ENCODE results near the gene CLCNKA.
A peak's percentile ranks its signal among the peaks of the same experiment; 100 is the strongest.

Gene CLCNKA

DNA sequence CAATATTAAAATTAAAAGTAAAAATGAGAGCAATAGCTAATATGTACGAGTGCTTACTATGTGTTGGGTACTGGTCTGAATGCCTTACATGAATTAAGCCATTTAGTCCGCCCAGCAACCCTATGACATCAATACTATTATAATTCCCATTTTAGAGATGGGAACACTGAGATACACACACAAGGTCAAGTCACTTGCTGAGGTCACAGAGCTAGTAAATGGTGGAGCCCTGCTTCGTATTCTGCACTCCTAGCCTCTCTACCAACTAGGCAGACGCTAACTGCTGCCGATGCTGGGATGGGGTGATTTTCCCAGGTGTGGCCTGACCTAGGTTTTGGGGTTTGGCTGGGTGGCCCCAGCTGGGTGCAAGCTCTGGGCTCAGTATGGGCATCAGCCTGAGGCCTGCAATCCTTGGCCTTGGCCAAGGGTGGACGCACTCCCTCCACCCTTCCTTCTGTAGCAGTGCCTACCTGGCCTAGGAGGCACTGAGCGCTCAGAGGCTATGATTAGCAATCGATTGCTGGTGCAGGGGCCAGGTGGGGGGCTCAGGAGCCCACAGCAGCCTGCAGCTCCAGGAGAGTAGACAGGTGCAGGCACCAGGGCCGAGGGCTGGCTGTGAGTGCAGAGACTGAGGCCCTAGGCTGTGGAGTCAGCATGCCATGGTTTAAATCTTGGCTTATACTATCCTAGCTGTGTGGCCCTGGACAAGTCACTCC, 49.0 kb downstream of the CLCNKA start:
- no peak overlapping the region for H3K9ac ChIP-seq (ENCODE audit: low read depth, low read length)
- no peak overlapping the region for H3K4me3 ChIP-seq (ENCODE audit: low read length)
- H3K4me1 ChIP-seq (ENCODE audit: insufficient read depth, low read length): peaks cover 5% of the 10 kb centered on the region; the same call in 1 of the 2 replicates
- no peaks in the 10 kb centered on the region for H3K36me3 ChIP-seq (ENCODE audit: insufficient read depth, low read depth, low read length)
- no peaks in the 10 kb centered on the region for H3K9me3 ChIP-seq (ENCODE audit: insufficient read depth, low read depth, low read length)
- H3K27me3 ChIP-seq (ENCODE audit: insufficient read depth, low read length): peaks cover 48% of the 10 kb centered on the region
- no peak overlapping the region for H3K27ac ChIP-seq (ENCODE audit: low read length)

DNA sequence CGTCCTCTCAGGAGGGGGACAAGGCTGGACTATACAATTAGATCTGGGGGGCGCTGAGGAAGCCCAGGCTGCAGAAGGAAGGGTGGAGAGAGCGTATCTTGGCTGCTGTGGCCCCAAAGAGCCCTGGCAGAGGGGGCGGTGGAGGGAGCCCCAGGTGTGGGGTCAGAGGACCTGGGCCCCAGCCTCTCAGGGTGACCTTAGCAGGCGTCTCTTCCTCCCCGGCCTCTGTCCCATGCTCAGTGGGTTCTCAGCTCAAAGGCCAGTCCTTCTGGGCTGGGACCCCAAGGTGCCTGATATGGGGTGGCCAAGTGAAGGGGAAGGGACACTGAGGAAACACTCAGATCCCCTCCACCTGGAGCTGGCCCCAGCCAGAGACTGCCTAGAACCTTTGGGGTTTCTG, 49.8 kb downstream of the CLCNKA start:
- Histone ChIP-seq H3K9ac (ENCODE audit: low read depth, low read length) (no peak overlapping the region), H3K27me3 (ENCODE audit: insufficient read depth, low read length) (peaks cover 56% of the 10 kb centered on the region), H3K4me3 (ENCODE audit: low read length) (no peak overlapping the region), H3K9me3 (ENCODE audit: insufficient read depth, low read depth, low read length) (no peaks in the 10 kb centered on the region), H3K27ac (ENCODE audit: low read length) (no peak overlapping the region), H3K4me1 (ENCODE audit: insufficient read depth, low read length) (peaks cover 5% of the 10 kb centered on the region; the same call in 1 of the 2 replicates), H3K36me3 (ENCODE audit: insufficient read depth, low read depth, low read length) (no peaks in the 10 kb centered on the region)

DNA sequence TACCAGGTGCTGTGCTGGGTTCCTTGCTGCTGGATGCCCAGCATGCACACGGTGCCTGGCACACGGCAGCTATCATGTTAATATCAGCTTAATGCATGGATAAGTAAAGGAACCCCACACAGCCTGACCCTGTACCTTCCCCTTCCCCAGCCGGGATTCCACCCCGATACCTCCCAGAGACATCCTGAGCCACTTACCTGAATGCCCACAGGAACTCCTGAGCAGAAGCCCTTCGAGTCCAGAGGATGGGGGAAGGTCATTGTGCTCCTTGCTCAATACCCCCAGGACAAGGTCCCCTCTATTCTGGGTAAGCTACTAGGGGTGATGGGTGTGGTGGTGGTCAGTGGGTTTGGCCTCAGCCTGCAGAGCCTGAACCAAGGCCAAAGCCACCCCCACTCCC, 50.3 kb downstream of the CLCNKA start:
- Histone ChIP-seq H3K36me3 (ENCODE audit: insufficient read depth, low read depth, low read length) (no peaks in the 10 kb centered on the region), H3K27ac (ENCODE audit: low read length) (no peak overlapping the region), H3K4me1 (ENCODE audit: insufficient read depth, low read length) (peaks cover 5% of the 10 kb centered on the region; the same call in 1 of the 2 replicates), H3K9ac (ENCODE audit: low read depth, low read length) (no peak overlapping the region), H3K9me3 (ENCODE audit: insufficient read depth, low read depth, low read length) (no peaks in the 10 kb centered on the region), H3K27me3 (ENCODE audit: insufficient read depth, low read length) (peaks cover 61% of the 10 kb centered on the region), H3K4me3 (ENCODE audit: low read length) (no peak overlapping the region)

DNA sequence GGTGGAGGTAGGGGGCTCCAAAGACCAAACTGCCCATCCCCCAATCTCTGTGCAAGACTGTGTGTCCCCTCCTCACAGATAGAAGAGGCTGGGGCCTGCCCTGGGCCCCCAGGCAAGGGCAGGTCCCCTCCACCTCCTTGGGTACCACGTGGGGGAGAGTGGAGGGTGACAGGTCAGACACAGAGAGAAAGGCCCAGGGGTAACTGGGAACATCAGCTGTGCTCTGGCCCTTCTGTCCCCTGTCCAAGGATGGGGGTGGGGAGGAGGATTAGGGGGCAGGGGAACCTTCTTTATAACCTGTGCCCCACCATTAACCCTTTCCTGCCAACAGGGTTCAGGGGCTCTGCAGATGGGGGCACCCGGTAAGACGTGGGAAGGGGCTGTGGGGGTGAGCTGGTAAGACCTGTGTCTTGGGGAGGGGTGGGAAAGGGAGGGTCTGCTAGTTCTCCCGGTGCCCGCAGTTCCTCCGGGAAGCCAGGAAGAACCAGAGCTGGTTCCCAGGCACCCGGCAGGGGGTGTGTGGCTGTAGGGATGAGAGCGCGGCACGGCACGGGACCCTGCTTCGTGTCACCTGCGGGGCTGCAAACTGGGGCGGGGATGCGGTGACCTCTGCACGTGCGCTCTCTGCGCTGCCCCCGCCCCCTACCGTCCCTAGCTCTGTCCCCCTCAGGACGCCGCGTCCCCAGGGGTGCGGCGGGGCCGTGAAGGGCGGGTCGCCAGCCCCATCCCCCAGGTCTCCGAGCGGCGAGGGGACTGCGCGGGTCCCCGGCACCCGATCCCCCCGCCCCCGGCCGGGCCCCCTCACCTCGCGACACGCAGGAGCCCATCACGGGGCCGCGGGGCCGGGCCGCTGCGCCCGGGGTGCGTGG, 51.0 kb downstream of the CLCNKA start:
- H3K36me3 ChIP-seq (ENCODE audit: insufficient read depth, low read depth, low read length): no peaks in the 10 kb centered on the region
- peaks cover 68% of the 10 kb centered on the region for H3K27me3 ChIP-seq (ENCODE audit: insufficient read depth, low read length)
- peak overlapping the region; percentile 51; the same call in 1 of the 2 replicates for H3K4me3 ChIP-seq (ENCODE audit: low read length)
- no peaks in the 10 kb centered on the region for H3K9me3 ChIP-seq (ENCODE audit: insufficient read depth, low read depth, low read length)
- H3K9ac ChIP-seq (ENCODE audit: low read depth, low read length): no peak overlapping the region
- H3K27ac ChIP-seq (ENCODE audit: low read length): no peak overlapping the region
- H3K4me1 ChIP-seq (ENCODE audit: insufficient read depth, low read length): peaks cover 5% of the 10 kb centered on the region; the same call in 1 of the 2 replicates

DNA sequence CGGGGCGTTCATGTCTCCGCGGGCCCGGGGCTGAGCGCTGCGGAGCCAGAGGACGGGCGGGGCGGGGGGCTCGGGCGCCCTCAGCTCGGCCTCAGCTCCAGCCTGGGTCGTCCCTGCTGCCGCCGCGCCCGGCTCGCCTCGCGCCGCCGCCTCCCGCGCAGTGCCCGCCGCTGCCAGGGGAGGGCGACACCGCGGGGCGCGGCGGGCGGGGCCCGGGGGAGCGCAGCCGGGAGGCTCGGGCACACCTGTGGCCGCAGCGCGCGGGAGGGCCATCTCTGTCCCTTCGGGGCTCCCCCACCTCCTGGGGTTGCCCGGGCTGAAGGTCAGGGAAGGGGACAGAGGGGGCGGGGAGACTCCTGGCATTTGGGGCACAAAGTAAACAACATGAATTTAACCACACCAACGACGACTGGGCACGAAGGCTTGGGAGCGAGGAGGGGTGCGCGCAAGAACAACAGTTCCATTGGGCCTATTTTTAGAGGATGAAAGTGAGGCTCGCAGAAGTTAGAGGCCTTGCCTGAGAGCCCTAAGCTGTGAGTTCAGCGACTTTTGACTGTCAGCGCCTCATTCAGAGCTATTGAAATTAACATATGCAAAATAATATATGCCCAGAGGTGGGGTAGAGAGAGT, 51.8 kb downstream of the CLCNKA start, which contains the start of gene FAM131C:
Gene FAM131C (minus strand): TSS at position 162 of the 630 bp plus-strand sequence. CDS start 209 bp downstream, outside the sequence.
- Histone ChIP-seq H3K27me3 (ENCODE audit: insufficient read depth, low read length) (peaks cover 68% of the 10 kb centered on the region), H3K9ac (ENCODE audit: low read depth, low read length) (0 out of 2 replicates have a peak within 1 kb of the TSS, but pooled peaks have one; percentile 6), H3K4me3 (ENCODE audit: low read length) (peak within 1 kb of the TSS; percentile 66; the same call in 1 of the 2 replicates), H3K36me3 (ENCODE audit: insufficient read depth, low read depth, low read length) (no peaks in the 10 kb centered on the region), H3K4me1 (ENCODE audit: insufficient read depth, low read length) (peaks cover 5% of the 10 kb centered on the region; the same call in 1 of the 2 replicates), H3K27ac (ENCODE audit: low read length) (no peak within 1 kb of the TSS), H3K9me3 (ENCODE audit: insufficient read depth, low read depth, low read length) (no peaks in the 10 kb centered on the region)

DNA sequence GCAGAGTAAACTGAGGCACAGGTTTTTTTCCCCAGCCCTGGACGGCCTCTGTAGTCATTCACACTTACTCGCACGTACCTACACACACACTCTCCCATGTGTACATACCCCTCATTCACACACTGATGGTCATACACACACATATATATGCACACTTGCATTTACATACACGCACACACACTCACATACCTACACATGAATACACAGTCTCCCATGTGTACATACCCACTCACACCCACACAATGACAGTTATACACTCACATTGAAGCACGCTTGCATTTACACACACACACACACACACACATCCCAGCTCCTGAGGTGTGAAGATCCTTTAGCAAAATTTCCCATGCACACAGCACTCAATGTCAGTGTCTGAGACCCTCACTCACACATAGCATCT, 52.4 kb downstream of the CLCNKA start:
- H3K9ac ChIP-seq (ENCODE audit: low read depth, low read length): no peak overlapping the region

DNA sequence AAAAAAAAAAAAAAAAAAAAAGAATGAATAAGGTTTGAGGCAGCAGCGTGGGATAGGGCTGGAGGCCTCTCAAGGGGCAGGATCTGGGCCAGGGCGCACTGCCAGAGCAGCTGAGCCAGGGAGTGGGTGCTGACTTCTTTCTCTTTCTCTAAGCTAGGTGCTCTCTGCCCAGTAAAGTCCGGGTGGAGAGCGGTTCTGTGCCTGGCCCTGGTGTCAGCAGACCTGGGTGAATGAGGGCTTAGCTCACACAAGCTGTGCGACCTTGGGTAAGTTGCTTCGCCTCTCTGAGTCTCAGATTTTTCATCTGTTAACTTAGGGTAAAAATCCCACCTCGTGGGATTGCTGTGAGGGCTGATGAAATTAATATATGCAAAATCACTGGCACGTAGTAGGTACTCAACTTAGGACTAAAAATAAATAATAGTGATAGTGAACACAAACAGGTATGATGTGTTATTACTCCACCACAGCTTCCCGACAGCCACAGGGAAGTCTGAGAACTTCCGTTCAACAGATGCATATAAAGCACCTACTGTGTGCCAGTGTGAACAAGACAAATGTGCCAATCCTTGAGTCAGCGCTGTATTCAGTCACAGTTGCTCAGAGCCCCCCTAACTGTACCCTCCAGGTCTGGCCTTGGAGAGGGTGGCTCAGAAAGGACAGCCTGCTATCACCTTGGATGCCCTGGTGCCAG, 53.6 kb downstream of the CLCNKA start:
- Histone ChIP-seq H3K27me3 (ENCODE audit: insufficient read depth, low read length) (peaks cover 68% of the 10 kb centered on the region), H3K4me3 (ENCODE audit: low read length) (no peak overlapping the region), H3K4me1 (ENCODE audit: insufficient read depth, low read length) (peaks cover 9% of the 10 kb centered on the region), H3K36me3 (ENCODE audit: insufficient read depth, low read depth, low read length) (no peaks in the 10 kb centered on the region), H3K9me3 (ENCODE audit: insufficient read depth, low read depth, low read length) (no peaks in the 10 kb centered on the region), H3K9ac (ENCODE audit: low read depth, low read length) (no peak overlapping the region), H3K27ac (ENCODE audit: low read length) (no peak overlapping the region)

More for the DNA sequence above, 52.4 kb downstream of the CLCNKA start:
- H3K36me3 ChIP-seq (ENCODE audit: insufficient read depth, low read depth, low read length): no peaks in the 10 kb centered on the region
- H3K4me1 ChIP-seq (ENCODE audit: insufficient read depth, low read length): peaks cover 7% of the 10 kb centered on the region
- H3K27me3 ChIP-seq (ENCODE audit: insufficient read depth, low read length): peaks cover 68% of the 10 kb centered on the region
- H3K4me3 ChIP-seq (ENCODE audit: low read length): peak overlapping the region; percentile 66; the same call in 1 of the 2 replicates
- no peak overlapping the region for H3K27ac ChIP-seq (ENCODE audit: low read length)
- no peaks in the 10 kb centered on the region for H3K9me3 ChIP-seq (ENCODE audit: insufficient read depth, low read depth, low read length)

DNA sequence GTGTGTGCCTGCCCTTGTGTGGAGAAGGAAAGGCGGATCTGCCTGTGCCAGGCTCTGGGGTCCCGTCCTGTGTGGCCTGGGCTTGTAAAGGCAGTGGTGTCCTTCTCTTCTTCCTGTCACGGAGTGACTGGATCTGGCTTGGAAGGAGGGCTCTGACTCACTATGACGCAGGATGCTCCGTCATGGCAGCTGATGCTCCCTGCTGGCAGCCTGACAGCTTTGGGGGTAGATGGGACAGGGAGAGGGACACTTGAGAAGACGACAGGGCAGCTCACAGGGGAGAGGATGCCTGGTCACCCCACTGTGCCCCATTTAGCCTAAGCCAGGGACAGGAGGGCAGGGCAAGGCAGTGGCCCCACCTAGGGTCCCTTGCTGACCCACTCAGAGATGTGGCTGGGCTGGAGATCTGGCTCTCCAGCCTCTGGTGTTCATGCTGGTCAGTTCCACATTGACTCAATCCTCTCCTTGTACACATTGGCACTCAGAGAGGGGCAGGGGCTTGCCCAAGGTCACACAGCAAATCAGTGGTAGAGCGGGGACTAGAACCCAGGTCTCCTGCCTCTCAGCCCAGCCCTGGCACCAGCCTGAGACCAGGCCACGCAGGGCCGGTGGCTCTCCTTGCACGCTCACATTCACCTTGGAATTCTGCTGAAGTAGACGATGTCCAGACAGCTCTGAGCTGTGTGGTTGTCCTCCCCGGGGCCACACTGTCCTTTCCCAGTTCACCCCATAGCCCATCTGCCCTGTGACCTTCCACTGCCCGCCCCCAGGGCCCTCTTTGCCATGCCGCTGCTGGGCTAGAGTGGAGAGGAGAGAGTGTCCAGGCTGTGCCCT, 54.4 kb downstream of the CLCNKA start:
- no peak overlapping the region for H3K4me3 ChIP-seq (ENCODE audit: low read length)
- H3K9me3 ChIP-seq (ENCODE audit: insufficient read depth, low read depth, low read length): no peaks in the 10 kb centered on the region
- H3K4me1 ChIP-seq (ENCODE audit: insufficient read depth, low read length): peaks cover 9% of the 10 kb centered on the region
- H3K9ac ChIP-seq (ENCODE audit: low read depth, low read length): no peak overlapping the region
- H3K27me3 ChIP-seq (ENCODE audit: insufficient read depth, low read length): peaks cover 62% of the 10 kb centered on the region
- no peaks in the 10 kb centered on the region for H3K36me3 ChIP-seq (ENCODE audit: insufficient read depth, low read depth, low read length)
- no peak overlapping the region for H3K27ac ChIP-seq (ENCODE audit: low read length)

DNA sequence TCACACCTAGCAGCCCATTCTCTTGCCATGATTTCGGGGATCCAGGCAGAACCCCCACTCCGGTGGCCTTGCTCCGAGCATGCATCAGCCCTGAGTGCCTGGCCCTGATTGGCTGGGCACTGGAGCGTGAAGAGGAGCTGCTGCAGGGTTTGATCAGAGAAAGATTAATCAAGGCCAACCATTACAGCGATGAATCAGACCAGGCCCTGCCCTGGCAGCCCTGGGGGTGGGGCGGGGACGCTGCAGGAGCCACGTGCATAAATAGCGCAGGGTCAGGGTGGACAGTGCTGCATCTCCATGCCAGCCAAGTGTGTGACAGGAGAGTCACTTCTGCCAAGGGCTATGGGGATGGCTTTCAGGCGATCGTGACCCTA, 55.0 kb downstream of the CLCNKA start:
- Histone ChIP-seq H3K27ac (ENCODE audit: low read length) (no peak overlapping the region), H3K36me3 (ENCODE audit: insufficient read depth, low read depth, low read length) (no peaks in the 10 kb centered on the region), H3K4me3 (ENCODE audit: low read length) (no peak overlapping the region), H3K9ac (ENCODE audit: low read depth, low read length) (no peak overlapping the region), H3K9me3 (ENCODE audit: insufficient read depth, low read depth, low read length) (no peaks in the 10 kb centered on the region), H3K4me1 (ENCODE audit: insufficient read depth, low read length) (peaks cover 9% of the 10 kb centered on the region), H3K27me3 (ENCODE audit: insufficient read depth, low read length) (peaks cover 56% of the 10 kb centered on the region)

DNA sequence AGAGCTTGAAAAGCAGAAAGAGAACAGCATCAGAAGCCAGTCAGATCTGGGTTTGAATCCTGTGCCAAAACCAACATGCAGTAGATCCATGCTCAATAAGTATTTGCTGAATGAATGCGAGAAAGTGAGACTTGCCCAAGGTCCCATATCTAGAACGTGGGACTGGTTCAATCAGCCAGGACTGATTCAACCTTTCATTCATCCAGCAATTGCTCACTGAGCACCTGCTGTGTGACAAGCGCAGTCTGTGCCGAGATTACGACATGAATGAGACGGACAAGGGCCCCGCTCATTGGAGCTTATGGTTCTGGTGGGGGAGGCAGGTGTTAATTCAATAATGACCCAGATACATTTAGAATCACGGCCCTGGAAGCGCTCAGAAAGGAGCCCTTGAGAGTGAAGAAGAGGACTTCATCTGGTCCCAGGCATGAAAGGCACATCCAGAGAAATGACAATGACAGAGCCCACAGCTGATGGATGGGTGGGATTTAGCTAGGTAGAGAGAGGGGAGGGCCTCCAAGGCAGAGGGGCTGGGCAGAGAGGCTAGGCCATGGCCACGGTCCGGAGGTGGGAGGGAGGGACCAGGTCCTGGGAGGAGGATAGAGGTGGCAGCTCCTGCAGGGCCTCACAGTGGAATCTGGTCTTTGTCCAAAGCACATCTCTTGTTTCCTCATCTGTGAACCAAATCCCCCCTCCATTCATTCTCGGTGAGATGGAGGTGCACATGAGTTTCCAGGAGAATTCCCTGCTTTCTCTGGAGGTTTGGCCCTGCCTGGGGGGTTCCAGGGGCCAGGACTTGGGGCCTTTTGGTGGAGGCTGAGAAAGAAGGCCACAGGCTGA, 55.8 kb downstream of the CLCNKA start:
- H3K36me3 ChIP-seq (ENCODE audit: insufficient read depth, low read depth, low read length): no peaks in the 10 kb centered on the region
- no peak overlapping the region for H3K4me3 ChIP-seq (ENCODE audit: low read length)
- peaks cover 5% of the 10 kb centered on the region for H3K4me1 ChIP-seq (ENCODE audit: insufficient read depth, low read length)
- no peak overlapping the region for H3K9ac ChIP-seq (ENCODE audit: low read depth, low read length)
- no peaks in the 10 kb centered on the region for H3K9me3 ChIP-seq (ENCODE audit: insufficient read depth, low read depth, low read length)
- peaks cover 48% of the 10 kb centered on the region for H3K27me3 ChIP-seq (ENCODE audit: insufficient read depth, low read length)
- H3K27ac ChIP-seq (ENCODE audit: low read length): no peak overlapping the region

All from iPS-20b (cell line).